ENCODE measurements around the gene EP400.

The EP400 gene

DNA sequence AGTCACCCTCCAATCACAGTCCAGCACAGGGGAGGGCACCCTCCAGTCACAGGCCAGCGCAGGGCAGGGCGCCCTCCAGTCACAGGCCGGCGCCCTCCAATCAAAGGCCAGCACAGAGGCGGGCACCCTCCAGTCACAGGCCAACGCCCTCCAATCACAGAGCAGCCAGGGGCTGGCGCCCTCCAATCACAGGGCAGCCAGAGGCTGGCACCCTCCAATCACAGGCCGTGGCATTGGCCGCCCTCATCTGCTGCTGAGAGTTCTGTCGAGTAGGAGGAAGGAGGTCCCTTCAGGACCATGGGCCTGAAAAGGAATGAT lies 167.8 kb downstream of the EP400 start:
- Histone ChIP-seq H3K9ac (ENCODE audit: low read depth, low read length) (no peak overlapping the region), H3K4me1 (ENCODE audit: insufficient read depth, low read length) (no peaks in the 10 kb centered on the region), H3K27ac (ENCODE audit: low read length) (no peak overlapping the region), H3K4me3 (ENCODE audit: low read length) (no peak overlapping the region), H3K9me3 (ENCODE audit: insufficient read depth, low read depth, low read length) (no peaks in the 10 kb centered on the region), H3K27me3 (ENCODE audit: insufficient read depth, low read length) (no peaks in the 10 kb centered on the region), H3K36me3 (ENCODE audit: insufficient read depth, low read depth, low read length) (peaks cover 53% of the 10 kb centered on the region)

DNA sequence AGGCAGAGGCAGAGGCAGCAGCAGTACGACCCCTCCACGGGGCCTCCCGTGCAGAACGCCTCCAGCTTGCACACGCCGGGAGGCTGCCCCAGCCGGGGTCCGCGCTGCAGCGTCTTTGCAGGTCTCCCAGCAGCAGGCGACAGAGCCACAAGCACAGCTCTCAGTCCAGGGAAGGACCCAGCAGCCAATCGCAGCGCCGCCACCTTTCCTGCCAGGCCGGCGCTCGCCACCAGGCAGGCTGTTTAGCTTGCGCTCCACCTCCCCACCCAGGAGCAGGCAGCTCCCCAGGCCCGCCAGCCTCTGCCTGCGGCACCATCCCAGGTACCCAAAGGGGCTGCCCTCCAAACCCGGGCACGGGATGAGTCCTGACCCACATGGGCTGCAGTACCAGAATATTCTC lies 169.1 kb downstream of the EP400 start:
- peaks cover 52% of the 10 kb centered on the region for H3K36me3 ChIP-seq (ENCODE audit: insufficient read depth, low read depth, low read length)
- H3K27ac ChIP-seq (ENCODE audit: low read length) = no peak overlapping the region
- no peaks in the 10 kb centered on the region for H3K27me3 ChIP-seq (ENCODE audit: insufficient read depth, low read length)
- H3K4me1 ChIP-seq (ENCODE audit: insufficient read depth, low read length) = no peaks in the 10 kb centered on the region
- no peaks in the 10 kb centered on the region for H3K9me3 ChIP-seq (ENCODE audit: insufficient read depth, low read depth, low read length)
- no peak overlapping the region for H3K9ac ChIP-seq (ENCODE audit: low read depth, low read length)
- no peak overlapping the region for H3K4me3 ChIP-seq (ENCODE audit: low read length)

DNA sequence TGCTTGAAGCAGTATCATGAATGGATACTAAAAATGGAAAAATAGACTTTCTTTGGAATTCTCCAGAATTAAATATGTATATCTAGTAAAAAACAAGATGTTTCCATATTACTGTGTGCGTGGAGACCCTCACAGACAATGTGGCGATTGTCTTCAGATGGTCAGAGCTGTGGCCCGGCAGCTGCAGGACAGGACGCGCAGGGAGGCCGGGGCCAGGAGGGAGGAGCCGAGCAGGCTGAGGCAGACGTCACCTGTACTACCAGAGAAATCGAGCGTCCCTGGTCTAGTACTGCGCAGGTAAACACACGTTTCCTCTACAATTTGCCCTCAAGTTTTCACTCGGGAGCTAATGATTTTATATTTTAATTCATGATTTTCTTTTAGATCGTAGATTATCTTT lies 171.5 kb downstream of the EP400 start:
- H3K27me3 ChIP-seq (ENCODE audit: insufficient read depth, low read length) = no peaks in the 10 kb centered on the region
- no peaks in the 10 kb centered on the region for H3K4me1 ChIP-seq (ENCODE audit: insufficient read depth, low read length)
- no peak overlapping the region for H3K9ac ChIP-seq (ENCODE audit: low read depth, low read length)
- H3K9me3 ChIP-seq (ENCODE audit: insufficient read depth, low read depth, low read length) = no peaks in the 10 kb centered on the region
- H3K36me3 ChIP-seq (ENCODE audit: insufficient read depth, low read depth, low read length) = peaks cover 52% of the 10 kb centered on the region
- no peak overlapping the region for H3K27ac ChIP-seq (ENCODE audit: low read length)
- H3K4me3 ChIP-seq (ENCODE audit: low read length) = no peak overlapping the region

DNA sequence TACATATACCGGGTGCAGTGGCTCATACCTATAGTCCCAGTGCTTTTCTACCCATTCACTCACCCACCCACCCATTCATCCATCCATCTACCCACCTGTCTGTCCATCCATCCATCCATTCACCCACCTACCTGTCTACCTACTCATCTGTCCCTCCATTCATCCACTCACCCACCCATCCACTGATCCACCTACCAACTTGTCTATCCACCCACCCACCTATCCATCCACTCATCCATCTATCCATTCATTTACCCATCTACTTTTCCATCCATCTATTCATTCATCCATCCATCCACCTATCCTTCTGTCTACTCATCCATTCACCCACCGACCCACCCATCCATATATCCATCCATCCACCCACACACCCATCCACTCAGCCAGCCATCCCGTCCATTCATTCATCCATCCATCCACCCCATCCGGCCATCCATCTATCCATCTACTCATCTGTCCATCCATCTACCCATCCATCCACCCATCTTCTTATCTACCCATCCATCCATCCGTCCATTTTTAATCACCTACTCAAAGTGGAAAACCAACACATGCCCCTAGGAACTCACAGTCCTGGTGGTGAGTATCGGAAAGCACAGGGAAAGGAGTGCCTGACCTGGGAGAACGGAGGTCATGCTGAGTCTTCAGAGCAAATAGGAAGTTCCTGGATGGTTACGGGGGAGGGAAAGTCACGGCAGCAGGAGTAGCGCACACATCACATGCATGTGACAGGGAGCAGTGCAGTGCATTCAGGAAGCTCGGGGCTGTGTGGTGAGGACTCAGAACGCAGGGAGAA lies 174.4 kb downstream of the EP400 start:
- H3K36me3 ChIP-seq (ENCODE audit: insufficient read depth, low read depth, low read length) = peaks cover 75% of the 10 kb centered on the region
- H3K4me1 ChIP-seq (ENCODE audit: insufficient read depth, low read length) = no peaks in the 10 kb centered on the region
- H3K9ac ChIP-seq (ENCODE audit: low read depth, low read length) = no peak overlapping the region
- H3K4me3 ChIP-seq (ENCODE audit: low read length) = no peak overlapping the region
- no peaks in the 10 kb centered on the region for H3K27me3 ChIP-seq (ENCODE audit: insufficient read depth, low read length)
- no peak overlapping the region for H3K27ac ChIP-seq (ENCODE audit: low read length)
- H3K9me3 ChIP-seq (ENCODE audit: insufficient read depth, low read depth, low read length) = peaks cover 24% of the 10 kb centered on the region

DNA sequence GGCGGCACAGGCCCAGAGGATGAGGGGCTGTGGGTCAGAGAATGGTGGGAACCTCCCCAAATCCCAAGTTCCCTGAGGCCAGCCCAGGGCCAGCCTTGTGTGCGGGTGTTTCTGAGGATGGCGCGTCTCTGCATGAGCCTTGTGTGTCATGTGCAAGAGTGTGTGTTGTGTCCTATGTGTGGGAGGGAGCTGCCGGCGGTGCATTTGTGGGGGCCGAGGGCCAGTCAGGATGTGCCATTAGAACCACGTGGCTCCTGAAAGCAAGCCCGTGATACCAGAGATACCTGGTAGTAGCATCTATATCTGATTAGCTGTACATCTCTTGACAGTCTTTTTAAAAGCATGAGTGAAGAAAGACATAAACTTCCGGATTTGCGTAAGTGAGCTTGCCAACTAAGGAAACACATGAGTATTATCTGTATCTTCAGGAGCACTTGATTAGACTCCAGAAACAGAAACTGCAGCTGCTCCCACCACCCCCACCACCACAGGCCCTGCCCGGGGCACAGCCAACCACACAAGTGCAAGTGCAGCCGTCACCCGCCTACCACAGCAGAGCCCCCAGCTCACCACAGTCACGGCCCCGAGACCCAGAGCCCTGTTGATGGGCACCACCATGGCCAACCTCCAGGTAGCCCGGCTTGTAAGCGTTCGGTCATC lies 175.2 kb downstream of the EP400 start:
- Histone ChIP-seq H3K27ac (ENCODE audit: low read length) (no peak overlapping the region), H3K4me3 (ENCODE audit: low read length) (no peak overlapping the region), H3K9ac (ENCODE audit: low read depth, low read length) (no peak overlapping the region), H3K4me1 (ENCODE audit: insufficient read depth, low read length) (no peaks in the 10 kb centered on the region), H3K36me3 (ENCODE audit: insufficient read depth, low read depth, low read length) (peaks cover 75% of the 10 kb centered on the region), H3K9me3 (ENCODE audit: insufficient read depth, low read depth, low read length) (peaks cover 29% of the 10 kb centered on the region), H3K27me3 (ENCODE audit: insufficient read depth, low read length) (no peaks in the 10 kb centered on the region; the same call in 1 of the 2 replicates)

DNA sequence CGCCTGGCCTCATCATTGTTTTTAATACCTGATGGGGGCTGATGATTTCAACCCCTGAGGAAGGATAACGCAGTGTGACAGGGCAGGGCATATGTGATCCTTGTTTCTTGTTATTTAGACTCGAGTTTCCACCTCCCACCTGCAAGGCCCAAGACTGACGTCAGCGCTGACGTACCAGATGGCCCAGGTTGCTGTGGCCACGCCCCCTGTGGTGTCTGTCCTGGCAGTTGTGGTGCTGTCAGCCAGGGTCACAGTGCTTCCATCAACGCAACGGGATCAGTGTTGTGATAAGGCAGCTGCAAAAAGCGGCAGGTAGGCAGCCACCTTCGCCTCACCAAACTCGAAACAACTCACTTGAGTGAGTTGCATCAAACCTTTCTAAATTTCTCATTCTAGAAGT lies 176.0 kb downstream of the EP400 start:
- Histone ChIP-seq H3K4me1 (ENCODE audit: insufficient read depth, low read length) (no peaks in the 10 kb centered on the region), H3K36me3 (ENCODE audit: insufficient read depth, low read depth, low read length) (peaks cover 75% of the 10 kb centered on the region), H3K9me3 (ENCODE audit: insufficient read depth, low read depth, low read length) (peaks cover 36% of the 10 kb centered on the region), H3K4me3 (ENCODE audit: low read length) (no peak overlapping the region), H3K9ac (ENCODE audit: low read depth, low read length) (no peak overlapping the region), H3K27ac (ENCODE audit: low read length) (no peak overlapping the region), H3K27me3 (ENCODE audit: insufficient read depth, low read length) (no peaks in the 10 kb centered on the region; the same call in 1 of the 2 replicates)

DNA sequence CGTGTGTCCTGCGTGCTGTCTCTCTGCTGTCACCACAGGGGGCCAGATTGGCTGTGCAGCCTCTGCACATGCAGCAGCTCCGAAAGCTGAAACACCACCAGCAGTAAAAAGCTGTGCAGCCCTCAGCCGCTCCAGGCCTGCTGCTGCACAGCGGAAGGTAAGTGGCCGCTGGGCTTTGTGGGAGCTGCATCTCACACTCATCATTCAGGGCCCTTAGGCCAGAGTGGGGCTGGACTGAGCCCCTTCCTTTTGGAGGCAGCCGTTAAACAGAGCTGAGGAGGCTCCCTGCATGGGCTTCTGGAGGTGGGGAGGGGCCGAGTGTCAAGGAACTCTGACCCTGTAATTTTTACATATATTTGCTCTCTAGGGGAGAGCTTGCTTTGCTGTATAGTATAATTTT lies 177.3 kb downstream of the EP400 start:
- no peaks in the 10 kb centered on the region for H3K4me1 ChIP-seq (ENCODE audit: insufficient read depth, low read length)
- no peaks in the 10 kb centered on the region; the same call in 1 of the 2 replicates for H3K27me3 ChIP-seq (ENCODE audit: insufficient read depth, low read length)
- no peak overlapping the region for H3K27ac ChIP-seq (ENCODE audit: low read length)
- H3K9ac ChIP-seq (ENCODE audit: low read depth, low read length) = no peak overlapping the region
- peaks cover 36% of the 10 kb centered on the region for H3K9me3 ChIP-seq (ENCODE audit: insufficient read depth, low read depth, low read length)
- H3K36me3 ChIP-seq (ENCODE audit: insufficient read depth, low read depth, low read length) = peaks cover 64% of the 10 kb centered on the region
- no peak overlapping the region for H3K4me3 ChIP-seq (ENCODE audit: low read length)

DNA sequence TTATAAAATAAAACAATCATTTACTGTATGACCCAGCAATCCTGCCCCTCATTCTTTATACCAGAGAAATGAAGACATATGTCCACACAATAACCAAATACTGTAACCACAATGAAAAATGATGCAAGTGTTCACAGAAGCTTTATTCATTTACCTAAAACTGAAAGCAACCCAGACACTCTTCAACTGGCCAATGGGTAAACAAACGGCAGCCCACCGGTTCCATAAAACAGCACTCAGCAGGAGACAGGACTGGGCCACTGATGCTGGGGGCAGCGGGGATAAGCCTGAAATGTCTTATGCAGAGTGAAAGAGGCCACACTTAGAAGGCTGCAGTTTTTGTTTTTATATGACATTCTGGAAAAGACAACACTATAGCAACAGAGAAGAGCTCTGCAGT lies 179.3 kb downstream of the EP400 start:
- Histone ChIP-seq H3K27me3 (ENCODE audit: insufficient read depth, low read length) (no peaks in the 10 kb centered on the region; the same call in 1 of the 2 replicates), H3K4me1 (ENCODE audit: insufficient read depth, low read length) (no peaks in the 10 kb centered on the region), H3K9ac (ENCODE audit: low read depth, low read length) (no peak overlapping the region), H3K36me3 (ENCODE audit: insufficient read depth, low read depth, low read length) (peaks cover 52% of the 10 kb centered on the region), H3K27ac (ENCODE audit: low read length) (no peak overlapping the region), H3K9me3 (ENCODE audit: insufficient read depth, low read depth, low read length) (peaks cover 36% of the 10 kb centered on the region), H3K4me3 (ENCODE audit: low read length) (no peak overlapping the region)

DNA sequence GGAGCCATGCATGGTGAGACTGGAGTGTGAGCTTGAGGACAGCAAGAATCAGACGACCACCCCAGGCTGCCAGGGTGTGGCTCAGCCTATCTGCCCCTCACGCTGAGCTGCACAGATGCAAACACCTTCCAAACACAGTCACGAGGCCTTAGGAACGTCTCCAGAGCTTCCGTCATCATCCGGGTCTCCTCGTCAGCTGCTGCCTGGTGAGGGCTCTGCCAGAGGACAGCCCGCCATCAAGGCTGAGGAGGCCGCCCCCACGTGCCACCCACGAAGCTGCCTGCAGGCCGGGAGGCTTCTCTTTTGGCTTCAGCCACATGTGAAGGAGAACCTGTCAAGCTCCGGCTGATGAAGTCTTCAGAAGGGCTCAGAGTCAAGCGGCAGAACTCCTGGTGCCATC lies 180.9 kb downstream of the EP400 start:
- Histone ChIP-seq H3K9me3 (ENCODE audit: insufficient read depth, low read depth, low read length) (peaks cover 36% of the 10 kb centered on the region), H3K9ac (ENCODE audit: low read depth, low read length) (no peak overlapping the region), H3K27me3 (ENCODE audit: insufficient read depth, low read length) (no peaks in the 10 kb centered on the region; the same call in 1 of the 2 replicates), H3K4me1 (ENCODE audit: insufficient read depth, low read length) (no peaks in the 10 kb centered on the region), H3K27ac (ENCODE audit: low read length) (no peak overlapping the region), H3K4me3 (ENCODE audit: low read length) (no peak overlapping the region), H3K36me3 (ENCODE audit: insufficient read depth, low read depth, low read length) (peaks cover 35% of the 10 kb centered on the region)
